ENCODE results near the gene ERN2. TPM values are rescaled to one million over a fixed set of nuclear protein-coding genes. Genes with fewer than 3 reads are reported as not detected.

Gene ERN2
- total and polyA plus RNA-seq, 2 donors (not counting 1 experiment from before 2014, with no cell fraction given) = 0.83 TPM; not detected in 1

- no peaks in the 10 kb centered on the region for H4K20me1 ChIP-seq (ENCODE audit: control insufficient read depth, extremely low read depth, insufficient read depth, low read length)
- H2AFZ ChIP-seq (ENCODE audit: low read length) = no peak overlapping the region
- H3K4me3 ChIP-seq (replicated peaks in 1 of 4; ENCODE audit: control extremely low read depth in 1 of 4, insufficient read depth in 1 of 4, low read depth in 3 of 4, low read length in 4 of 4) = no peak overlapping the region
- H3K9me3 ChIP-seq (ENCODE audit: control insufficient read depth, insufficient read depth, low read depth, low read length) = no peaks in the 10 kb centered on the region
- H3K27ac ChIP-seq (ENCODE audit: insufficient read depth, low read length) = no peak overlapping the region
- H3K79me2 ChIP-seq (ENCODE audit: control insufficient read depth, insufficient read depth, low read length) = no peaks in the 10 kb centered on the region
- no peak for DNase-seq (ENCODE audit: low read depth in 2 of 2)
- peaks cover 16% of the 10 kb centered on the region for H3K27me3 ChIP-seq (ENCODE audit: control insufficient read depth, insufficient read depth, low read length)
- no peaks in the 10 kb centered on the region for H3K36me3 ChIP-seq (ENCODE audit: control insufficient read depth, insufficient read depth, low read length)
- H3K9ac ChIP-seq (ENCODE audit: insufficient read depth, low read length) = no peak overlapping the region
- no peak for TF ChIP-seq EZH2 (IDR thresholded peaks at IDR 0.05; ENCODE audit: low read length, missing control alignments)
- no peak for TF ChIP-seq CTCF (conservative IDR thresholded peaks at IDR 0.05 in 1 of 2, IDR thresholded peaks at IDR 0.05 in 1 of 2; ENCODE audit: low read depth in 1 of 2, low read length in 2 of 2)
- H3K4me1 ChIP-seq (ENCODE audit: control insufficient read depth, extremely low read depth, insufficient read depth, low read length) = no peaks in the 10 kb centered on the region
- H3K4me2 ChIP-seq (ENCODE audit: extremely low read depth, insufficient read depth, low read length) = no peak overlapping the region
Observed at GRCh38 chr16:23710008-23710407, 3.0 kb downstream of the ERN2 start.

GRCh38 chr16:23709536-23709935 is 3.5 kb downstream of the ERN2 start:
- H3K36me3 ChIP-seq (ENCODE audit: control insufficient read depth, insufficient read depth, low read length) = no peaks in the 10 kb centered on the region
- no peak overlapping the region for H3K27ac ChIP-seq (ENCODE audit: insufficient read depth, low read length)
- no peaks in the 10 kb centered on the region for H3K79me2 ChIP-seq (ENCODE audit: control insufficient read depth, insufficient read depth, low read length)
- no peaks in the 10 kb centered on the region for H3K9me3 ChIP-seq (ENCODE audit: control insufficient read depth, insufficient read depth, low read depth, low read length)
- H2AFZ ChIP-seq (ENCODE audit: low read length) = no peak overlapping the region
- no peak overlapping the region for H3K4me3 ChIP-seq (replicated peaks in 1 of 4; ENCODE audit: control extremely low read depth in 1 of 4, insufficient read depth in 1 of 4, low read depth in 3 of 4, low read length in 4 of 4)
- no peak overlapping the region for H3K4me2 ChIP-seq (ENCODE audit: extremely low read depth, insufficient read depth, low read length)
- H3K4me1 ChIP-seq (ENCODE audit: control insufficient read depth, extremely low read depth, insufficient read depth, low read length) = no peaks in the 10 kb centered on the region
- H3K27me3 ChIP-seq (ENCODE audit: control insufficient read depth, insufficient read depth, low read length) = peaks cover 16% of the 10 kb centered on the region
- no peak for DNase-seq (ENCODE audit: low read depth in 2 of 2)
- no peak for TF ChIP-seq CTCF (conservative IDR thresholded peaks at IDR 0.05 in 1 of 2, IDR thresholded peaks at IDR 0.05 in 1 of 2; ENCODE audit: low read depth in 1 of 2, low read length in 2 of 2)
- H4K20me1 ChIP-seq (ENCODE audit: control insufficient read depth, extremely low read depth, insufficient read depth, low read length) = no peaks in the 10 kb centered on the region
- H3K9ac ChIP-seq (ENCODE audit: insufficient read depth, low read length) = no peak overlapping the region

GRCh38 chr16:23706439-23706838 is 6.6 kb downstream of the ERN2 start:
- Histone ChIP-seq H3K9me3 (ENCODE audit: control insufficient read depth, insufficient read depth, low read depth, low read length) (no peaks in the 10 kb centered on the region), H4K20me1 (ENCODE audit: control insufficient read depth, extremely low read depth, insufficient read depth, low read length) (no peaks in the 10 kb centered on the region), H3K4me3 (replicated peaks in 1 of 4; ENCODE audit: control extremely low read depth in 1 of 4, insufficient read depth in 1 of 4, low read depth in 3 of 4, low read length in 4 of 4) (no peak overlapping the region), H3K27ac (ENCODE audit: insufficient read depth, low read length) (no peak overlapping the region), H3K36me3 (ENCODE audit: control insufficient read depth, insufficient read depth, low read length) (no peaks in the 10 kb centered on the region), H3K79me2 (ENCODE audit: control insufficient read depth, insufficient read depth, low read length) (no peaks in the 10 kb centered on the region), H3K9ac (ENCODE audit: insufficient read depth, low read length) (no peak overlapping the region), H3K4me2 (ENCODE audit: extremely low read depth, insufficient read depth, low read length) (no peak overlapping the region), H3K4me1 (ENCODE audit: control insufficient read depth, extremely low read depth, insufficient read depth, low read length) (no peaks in the 10 kb centered on the region), H3K27me3 (ENCODE audit: control insufficient read depth, insufficient read depth, low read length) (peaks cover 7% of the 10 kb centered on the region), H2AFZ (ENCODE audit: low read length) (no peak overlapping the region)
- DNase-seq (ENCODE audit: low read depth in 2 of 2) = no peak
- TF ChIP-seq CTCF (conservative IDR thresholded peaks at IDR 0.05 in 1 of 2, IDR thresholded peaks at IDR 0.05 in 1 of 2; ENCODE audit: low read depth in 1 of 2, low read length in 2 of 2) = no peak
- TF ChIP-seq EZH2 (IDR thresholded peaks at IDR 0.05; ENCODE audit: low read length, missing control alignments) = no peak

Data from fibroblast of lung (primary cell).